ENCODE results near the gene TMEM80.
"Not testable (repeated sequence)": the region's sequence is repeated elsewhere in the genome, so short reads cannot be mapped to it uniquely, and the experiment has no call there.

TMEM80 gene

DNA sequence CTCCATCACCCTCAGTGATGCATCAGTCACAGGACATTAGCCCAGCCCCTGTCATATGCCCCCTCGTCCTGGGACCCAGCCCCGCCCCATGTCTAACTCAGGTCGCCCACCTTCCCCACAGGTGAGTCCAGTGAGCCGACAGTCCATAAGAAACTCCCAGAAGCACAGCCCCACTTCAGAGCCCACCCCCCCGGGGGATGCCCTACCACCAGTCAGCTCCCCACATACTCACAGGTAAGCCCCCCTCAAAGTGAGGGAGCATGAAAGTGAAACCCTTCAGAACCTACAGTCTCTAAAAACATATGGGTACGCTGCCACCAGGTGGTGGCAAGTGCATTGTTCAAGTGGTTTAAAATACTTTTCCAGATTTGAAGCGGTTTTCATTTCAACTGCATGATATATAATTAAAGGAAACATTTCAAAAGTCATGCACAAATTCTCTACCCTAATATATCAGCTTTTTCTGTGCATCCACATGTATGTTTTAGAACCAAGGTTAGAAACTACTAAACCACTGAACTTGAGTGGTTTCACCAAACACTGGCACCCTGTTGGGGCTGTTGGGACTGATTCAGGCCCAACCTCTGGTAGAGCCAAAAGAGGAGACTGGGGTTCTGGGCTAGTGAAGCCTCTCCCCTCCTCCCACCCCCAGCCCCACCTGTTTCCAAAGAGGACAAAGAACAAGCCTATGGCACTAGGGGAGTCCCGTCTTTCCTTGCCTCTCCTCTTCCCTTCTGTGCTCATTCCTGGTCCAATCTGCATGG is 27.7 kb downstream of the TMEM80 start:
- DNase-seq = peak in 1 of 2 experiments; percentile 49

- no peak for DNase-seq
Observed at GRCh38 chr11:724049-724777, 28.6 kb downstream of the TMEM80 start.

DNA sequence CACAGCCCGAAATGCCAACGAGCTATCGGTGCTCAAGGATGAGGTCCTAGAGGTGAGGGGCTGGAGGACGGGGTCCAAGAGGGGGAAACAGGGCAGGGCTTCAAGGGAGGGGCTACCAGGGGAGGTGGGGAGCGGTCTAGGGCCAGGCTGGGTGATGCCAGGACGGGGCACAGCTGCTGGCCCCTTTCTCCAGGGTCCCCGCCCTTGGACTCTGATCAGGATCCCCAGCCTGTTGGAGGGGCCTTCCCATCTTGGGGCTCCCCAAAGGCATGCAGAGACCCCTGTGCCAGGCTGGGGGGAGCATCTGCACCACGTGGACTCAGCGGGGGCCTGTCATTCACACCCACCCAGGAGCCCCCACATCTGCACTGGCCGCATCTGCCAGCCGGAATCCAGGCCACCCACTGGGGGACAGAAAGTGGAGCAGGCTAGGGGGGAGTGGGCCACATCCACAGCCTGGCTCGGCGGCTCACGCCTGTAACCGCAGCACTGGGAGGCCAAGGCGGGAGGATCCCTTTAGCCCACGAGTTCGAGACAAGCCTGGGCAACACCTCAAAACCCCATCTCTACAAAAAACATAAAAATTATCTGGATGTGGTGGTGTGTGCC is 29.3 kb downstream of the TMEM80 start:
- DNase-seq = no peak

DNA sequence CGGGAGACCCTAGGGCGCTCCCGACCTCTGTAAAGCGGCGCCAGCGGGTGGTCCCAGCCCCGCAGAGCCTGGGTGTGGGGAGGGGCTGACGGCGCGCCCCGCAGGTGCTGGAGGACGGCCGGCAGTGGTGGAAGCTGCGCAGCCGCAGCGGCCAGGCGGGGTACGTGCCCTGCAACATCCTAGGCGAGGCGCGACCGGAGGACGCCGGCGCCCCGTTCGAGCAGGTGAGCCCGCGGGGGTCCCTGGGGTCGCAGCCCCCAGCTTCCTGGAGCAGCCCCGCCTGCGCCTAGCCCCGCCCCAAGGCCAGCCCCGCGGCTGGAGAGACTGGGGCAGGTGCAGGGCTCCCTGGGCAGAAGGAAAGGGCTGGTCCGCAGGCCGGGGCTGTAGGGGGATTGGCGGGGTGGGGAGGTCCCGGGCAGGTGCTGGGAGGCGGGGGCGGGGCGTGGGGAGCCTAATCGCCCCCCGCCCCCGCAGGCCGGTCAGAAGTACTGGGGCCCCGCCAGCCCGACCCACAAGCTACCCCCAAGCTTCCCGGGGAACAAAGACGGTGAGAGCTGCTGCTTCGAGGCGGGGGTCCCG is 30.1 kb downstream of the TMEM80 start:
- no peak for DNase-seq

- peak; percentile 47 to 48 for DNase-seq
Observed at GRCh38 chr11:726278-727220, 30.9 kb downstream of the TMEM80 start.

- DNase-seq = no peak
Observed at GRCh38 chr11:727281-727701, 31.7 kb downstream of the TMEM80 start.

- DNase-seq = peak; percentile 71 to 78
Observed at GRCh38 chr11:727859-728748, 32.5 kb downstream of the TMEM80 start.

- DNase-seq = no peak
Observed at GRCh38 chr11:728901-729491, 33.4 kb downstream of the TMEM80 start.

- DNase-seq = no peak
Observed at GRCh38 chr11:729492-730074, 34.0 kb downstream of the TMEM80 start.

DNA sequence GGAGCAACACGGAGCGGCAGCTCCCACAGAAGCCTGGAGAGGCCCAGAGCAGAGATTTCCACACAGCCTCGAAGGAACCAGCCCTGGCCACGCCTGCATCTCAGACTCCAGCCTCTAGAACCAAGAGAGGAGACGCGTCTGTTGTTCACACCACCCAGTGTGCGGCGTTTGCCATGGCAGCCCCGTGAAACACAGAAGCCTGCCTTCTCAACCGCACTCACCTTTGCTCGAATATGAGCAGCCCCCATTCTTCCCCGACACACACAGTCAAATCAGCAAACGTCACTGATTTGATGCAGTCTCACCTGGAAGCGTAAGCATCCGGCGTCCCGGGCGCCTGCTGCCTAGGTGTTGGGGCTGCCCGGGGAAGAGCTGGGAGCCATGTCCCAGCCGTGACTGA is 37.5 kb downstream of the TMEM80 start:
- no peak for DNase-seq

DNA sequence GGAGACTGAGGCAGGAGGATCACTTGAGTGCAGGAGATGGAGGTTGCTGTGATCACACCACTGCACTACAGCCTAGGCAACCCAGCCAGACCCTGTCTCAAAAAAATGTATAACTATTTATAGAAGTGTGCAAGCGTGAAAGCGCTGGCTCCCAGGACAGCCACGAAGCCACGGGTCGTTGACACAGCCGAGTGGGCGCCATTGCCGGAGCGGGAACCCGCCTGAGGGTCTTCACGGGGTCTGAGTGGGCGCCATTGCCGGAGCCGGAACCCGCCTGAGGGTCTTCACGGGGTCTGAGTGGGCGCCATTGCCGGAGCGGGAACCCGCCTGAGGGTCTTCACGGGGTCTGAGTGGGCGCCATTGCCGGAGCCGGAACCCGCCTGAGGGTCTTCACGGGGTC is 38.9 kb downstream of the TMEM80 start:
- not testable (repeated sequence) for DNase-seq

- no peak for DNase-seq
Observed at GRCh38 chr11:737366-737765, 41.8 kb downstream of the TMEM80 start.

GRCh38 chr11:737899-738298 is 42.3 kb downstream of the TMEM80 start:
- not testable (repeated sequence) for DNase-seq

GRCh38 chr11:742156-742546 is 46.5 kb downstream of the TMEM80 start:
- no peak for DNase-seq

DNA sequence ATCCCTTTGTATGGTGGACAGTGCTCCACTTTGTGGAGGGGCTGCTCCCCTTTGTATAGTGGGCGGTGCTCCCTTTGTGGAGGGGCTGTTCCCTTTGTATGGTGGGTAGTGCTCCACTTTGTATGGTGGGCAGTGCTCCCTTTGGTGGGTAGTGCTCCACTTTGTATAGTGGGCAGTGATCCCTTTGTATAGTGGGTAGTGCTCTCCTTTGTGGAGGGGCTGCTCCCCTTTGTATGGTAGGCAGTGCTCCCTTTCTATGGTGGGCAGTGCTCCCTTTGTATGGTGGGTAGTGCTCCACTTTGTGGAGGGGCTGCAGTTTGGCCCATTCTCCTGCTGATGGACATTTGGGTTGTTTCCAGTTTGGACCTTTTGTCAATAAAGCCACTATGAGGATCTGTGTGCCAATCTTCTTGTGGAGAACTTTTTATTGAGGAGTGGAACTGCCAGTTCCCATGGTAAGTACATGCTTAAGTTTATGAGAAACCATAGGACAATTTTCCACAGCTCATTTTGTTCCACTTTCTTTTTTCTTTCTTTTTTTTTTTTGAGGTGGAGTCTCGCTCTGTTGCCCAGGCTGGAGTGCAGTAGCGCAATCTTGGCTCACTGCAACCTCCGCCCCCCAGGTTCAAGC is 47.1 kb downstream of the TMEM80 start:
- no peak for DNase-seq

- no peak for DNase-seq
Observed at GRCh38 chr11:745428-745827, 49.8 kb downstream of the TMEM80 start.

DNA sequence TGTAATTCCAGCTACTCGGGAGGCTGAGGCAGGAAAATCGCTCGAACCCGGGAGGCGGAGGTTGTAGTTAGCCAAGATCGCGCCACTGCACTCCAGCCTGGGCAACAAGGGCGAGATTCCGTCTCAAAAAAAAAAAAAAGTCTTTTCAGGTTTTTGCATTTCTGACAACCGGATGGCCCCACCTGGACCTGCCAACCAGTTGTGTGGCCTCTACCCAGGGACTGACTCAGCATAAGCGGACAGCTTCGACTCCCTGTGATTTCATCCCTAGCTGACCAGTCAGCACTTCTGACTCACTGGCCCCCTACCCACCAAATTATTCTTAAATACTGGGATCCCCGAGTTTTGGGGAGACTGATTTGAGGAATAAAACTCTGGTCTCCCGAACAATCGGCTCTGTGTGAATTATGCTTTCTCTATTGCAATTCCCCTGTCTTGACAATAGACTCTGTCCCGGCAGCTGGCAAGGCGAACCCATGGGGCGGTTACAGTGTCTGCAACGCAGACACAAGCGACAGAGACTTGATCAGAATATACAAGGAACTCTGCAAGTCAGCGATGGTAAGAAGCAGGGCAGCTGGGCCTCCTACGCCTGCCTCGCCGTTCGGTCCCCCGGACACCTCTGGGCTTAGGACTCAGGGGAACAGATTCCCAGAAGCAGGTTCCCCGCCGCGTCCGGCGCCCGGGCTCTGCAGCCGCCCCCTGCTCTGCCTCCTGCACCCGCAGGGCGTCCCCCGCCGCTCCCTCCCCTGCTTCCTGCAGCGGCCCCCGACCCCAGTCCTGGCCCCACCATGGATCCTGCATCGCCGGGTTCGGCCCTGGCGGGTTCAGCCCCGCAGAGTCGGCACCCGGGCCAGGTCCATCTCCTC is 50.9 kb downstream of the TMEM80 start:
- DNase-seq = no peak

DNA sequence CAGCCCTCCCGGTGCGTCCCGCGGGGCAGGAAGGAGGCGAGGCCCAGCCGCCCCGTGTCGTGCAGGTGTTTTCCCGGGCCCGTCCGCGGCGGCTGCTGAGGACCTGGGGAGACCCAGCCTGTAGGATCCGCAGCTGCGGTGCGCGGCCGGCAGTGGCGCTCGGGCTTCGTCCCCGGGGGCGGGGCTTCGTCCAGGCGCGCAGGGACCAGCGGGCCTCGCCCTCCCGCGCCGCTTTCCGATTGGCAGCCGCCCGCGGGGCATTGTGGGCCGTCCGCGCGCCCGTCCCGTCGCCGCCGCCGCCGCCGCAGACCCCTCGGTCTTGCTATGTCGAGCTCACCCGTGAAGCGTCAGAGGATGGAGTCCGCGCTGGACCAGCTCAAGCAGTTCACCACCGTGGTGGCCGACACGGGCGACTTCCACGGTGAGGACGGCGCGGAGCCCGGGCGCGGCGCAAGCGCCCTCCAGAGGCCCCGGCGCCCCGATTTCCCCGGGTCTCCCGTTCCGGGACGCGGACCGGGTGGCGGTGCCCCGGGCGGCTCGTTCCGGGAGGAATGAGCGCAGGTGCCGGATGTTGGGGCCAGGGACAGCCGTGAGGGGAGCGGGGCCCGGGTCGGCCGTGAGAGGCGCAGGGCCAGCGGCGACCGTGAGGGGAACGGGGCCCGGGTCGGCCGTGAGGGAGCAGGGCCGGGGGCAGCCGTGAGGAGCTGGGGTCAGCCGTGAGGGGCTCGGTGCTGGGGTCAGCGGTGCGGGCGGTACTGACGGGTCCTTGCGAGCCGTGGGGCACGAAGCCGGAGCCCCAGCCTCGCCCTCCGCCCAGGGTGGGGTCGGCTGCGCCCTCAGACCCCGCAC is 51.8 kb downstream of the TMEM80 start, which contains the start of gene TALDO1:
TSS of gene TALDO1 (plus strand) at position 307 of the 849 bp plus-strand sequence. CDS start at position 325, 18 bp downstream.
- DNase-seq = peak; percentile 67 to 88
